Measurements from ENCODE around the gene GNPTG.

Gene GNPTG

GRCh38 chr16:1394367-1394951 is 42.7 kb downstream of the GNPTG start:
- no peak for DNase-seq (ENCODE audit: low spot score)

GRCh38 chr16:1395444-1396031 is 43.8 kb downstream of the GNPTG start:
- peak; percentile 55 for DNase-seq (ENCODE audit: low spot score)

- DNase-seq (ENCODE audit: low spot score), result no peak
Observed at GRCh38 chr16:1397779-1398178, 46.0 kb downstream of the GNPTG start.

- DNase-seq (ENCODE audit: low spot score), result no peak
Observed at GRCh38 chr16:1398351-1398750, 46.6 kb downstream of the GNPTG start.

GRCh38 chr16:1398826-1399581 is 47.3 kb downstream of the GNPTG start:
- DNase-seq (ENCODE audit: low spot score), result no peak

GRCh38 chr16:1401061-1401757 is 49.5 kb downstream of the GNPTG start:
- no peak for DNase-seq (ENCODE audit: low spot score)

- DNase-seq (ENCODE audit: low spot score), result no peak
Observed at GRCh38 chr16:1401758-1402154, 50.0 kb downstream of the GNPTG start.

- no peak for DNase-seq (ENCODE audit: low spot score)
Observed at GRCh38 chr16:1403036-1403435, 51.3 kb downstream of the GNPTG start.

- no peak for DNase-seq (ENCODE audit: low spot score)
Observed at GRCh38 chr16:1403733-1404132, 52.0 kb downstream of the GNPTG start.

GRCh38 chr16:1407753-1408152 is 56.0 kb downstream of the GNPTG start:
- no peak for DNase-seq (ENCODE audit: low spot score)

- peak; percentile 96 for DNase-seq (ENCODE audit: low spot score)
Observed at GRCh38 chr16:1408171-1408837, 56.6 kb downstream of the GNPTG start.

- DNase-seq (ENCODE audit: low spot score), result no peak
Observed at GRCh38 chr16:1412847-1413246, 61.1 kb downstream of the GNPTG start.
